Chondrocyte (in vitro differentiated cells): ENCODE results near the gene DAAM2. TPM values are rescaled to one million over a fixed set of nuclear protein-coding genes. Genes with fewer than 3 reads are reported as not detected.
A peak's percentile ranks its signal among the peaks of the same experiment; 100 is the strongest.

Experiments
- DNase-seq: peaks from one replicate; pipeline ENCODE4 v3.0.0; 2021; ENCODE audit warnings: mixed read lengths, low spot score
- H3K27ac Mint-ChIP-seq: one replicate; pipeline ENCODE4 v1.8.0; 2021; ENCODE audit warnings: mild to moderate bottlenecking, moderate library complexity, mixed read lengths; ENCODE audit not compliant: unreplicated experiment
- H3K27me3 Mint-ChIP-seq: 2 replicates; pipeline ENCODE4 v1.8.0; 2021; ENCODE audit warnings: low read depth, mixed read lengths
- H3K36me3 Mint-ChIP-seq: 2 replicates; pipeline ENCODE4 v1.8.0; 2021; ENCODE audit warnings: low read depth, mixed read lengths
- H3K4me1 Mint-ChIP-seq: 2 replicates; pipeline ENCODE4 v1.8.0; 2021; ENCODE audit warnings: low read depth, mild to moderate bottlenecking, mixed read lengths
- H3K4me3 Mint-ChIP-seq: one replicate; pipeline ENCODE4 v1.8.0; 2021; ENCODE audit warnings: mild to moderate bottlenecking, moderate library complexity, mixed read lengths; ENCODE audit not compliant: unreplicated experiment
- H3K9me3 Mint-ChIP-seq: 2 replicates; pipeline ENCODE4 v1.8.0; 2021; ENCODE audit warnings: low read depth, mixed read lengths
- total RNA-seq: library from RNA; stranded (reverse); gene quantifications from 3 replicates; pipeline ENCODE4 v1.2.1, GENCODE V29; 2021
- TF ChIP-seq, protein P1 (sequence below): fragments of 200-600 bp; sonication (generic); IDR thresholded peaks from 2 replicates; pipeline ENCODE4 v1.5.0; 2021; ENCODE audit warnings: antibody characterized with exemption, mild to moderate bottlenecking, moderate library complexity

DAAM2 gene
- total RNA-seq, 1 donor from 2014 or later, result 142 TPM

DNA sequence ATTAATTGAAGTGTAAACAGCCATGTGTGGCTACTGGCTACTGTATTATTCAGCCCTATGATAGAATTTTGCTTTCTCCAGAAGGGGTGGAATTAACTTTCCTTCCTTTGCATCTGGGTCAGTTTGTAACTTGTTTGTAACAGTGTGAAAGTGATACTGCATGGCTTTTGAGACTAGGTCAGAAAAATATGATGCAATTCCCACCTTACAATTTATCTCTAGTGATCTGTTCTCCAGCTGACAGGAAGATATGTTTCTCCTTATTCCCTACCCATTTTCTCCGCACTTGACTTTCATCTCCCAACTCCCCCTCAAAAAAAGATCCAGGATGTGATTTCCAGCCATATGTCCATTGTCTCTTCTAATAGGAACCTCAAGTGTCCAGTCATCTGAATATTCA, 144.7 kb downstream of the DAAM2 start:
- no peak overlapping the region for H3K4me3 Mint-ChIP-seq
- H3K27me3 Mint-ChIP-seq, result no peaks in the 10 kb centered on the region
- peaks cover 56% of the 10 kb centered on the region for H3K4me1 Mint-ChIP-seq
- H3K27ac Mint-ChIP-seq, result no peak overlapping the region
- TF ChIP-seq, protein P1, sequence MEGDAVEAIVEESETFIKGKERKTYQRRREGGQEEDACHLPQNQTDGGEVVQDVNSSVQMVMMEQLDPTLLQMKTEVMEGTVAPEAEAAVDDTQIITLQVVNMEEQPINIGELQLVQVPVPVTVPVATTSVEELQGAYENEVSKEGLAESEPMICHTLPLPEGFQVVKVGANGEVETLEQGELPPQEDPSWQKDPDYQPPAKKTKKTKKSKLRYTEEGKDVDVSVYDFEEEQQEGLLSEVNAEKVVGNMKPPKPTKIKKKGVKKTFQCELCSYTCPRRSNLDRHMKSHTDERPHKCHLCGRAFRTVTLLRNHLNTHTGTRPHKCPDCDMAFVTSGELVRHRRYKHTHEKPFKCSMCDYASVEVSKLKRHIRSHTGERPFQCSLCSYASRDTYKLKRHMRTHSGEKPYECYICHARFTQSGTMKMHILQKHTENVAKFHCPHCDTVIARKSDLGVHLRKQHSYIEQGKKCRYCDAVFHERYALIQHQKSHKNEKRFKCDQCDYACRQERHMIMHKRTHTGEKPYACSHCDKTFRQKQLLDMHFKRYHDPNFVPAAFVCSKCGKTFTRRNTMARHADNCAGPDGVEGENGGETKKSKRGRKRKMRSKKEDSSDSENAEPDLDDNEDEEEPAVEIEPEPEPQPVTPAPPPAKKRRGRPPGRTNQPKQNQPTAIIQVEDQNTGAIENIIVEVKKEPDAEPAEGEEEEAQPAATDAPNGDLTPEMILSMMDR, result no peak
- no peaks in the 10 kb centered on the region for H3K9me3 Mint-ChIP-seq
- DNase-seq, result no peak
- H3K36me3 Mint-ChIP-seq, result no peaks in the 10 kb centered on the region

DNA sequence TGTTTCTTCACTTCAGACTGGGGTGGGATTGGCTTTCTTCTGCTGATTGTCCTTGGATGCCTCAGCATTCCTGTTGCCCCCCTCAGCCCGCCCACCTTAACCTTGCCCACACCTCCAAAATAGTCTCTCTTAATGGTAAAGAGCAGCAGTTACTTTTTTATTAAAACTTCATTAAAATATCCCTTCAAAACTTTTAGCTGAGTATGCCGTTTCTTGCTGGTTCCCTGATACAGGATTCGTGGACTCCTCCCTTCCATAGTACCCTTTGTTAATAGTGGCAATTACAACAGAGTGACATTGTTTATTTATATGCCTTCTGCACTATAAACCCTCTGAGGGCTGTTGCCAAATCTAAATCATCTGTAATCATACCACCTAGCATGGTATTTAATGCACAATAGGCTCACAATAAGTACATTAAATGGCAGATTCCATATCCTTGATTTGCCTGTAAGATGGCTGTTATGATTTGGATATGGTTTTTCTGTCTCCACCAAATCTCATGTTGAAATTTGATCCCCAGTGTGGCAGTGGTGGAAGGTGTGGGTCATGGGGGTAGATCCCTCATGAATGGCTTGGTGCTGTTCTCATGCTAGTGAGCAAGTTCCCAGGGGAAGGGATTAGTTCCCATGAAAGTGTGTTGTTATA, 145.6 kb downstream of the DAAM2 start:
- Mint-ChIP-seq H3K27me3 (no peaks in the 10 kb centered on the region), H3K36me3 (no peaks in the 10 kb centered on the region), H3K9me3 (no peaks in the 10 kb centered on the region), H3K27ac (no peak overlapping the region), H3K4me3 (no peak overlapping the region), H3K4me1 (peaks cover 47% of the 10 kb centered on the region)
- TF ChIP-seq, protein P1, result no peak
- DNase-seq, result no peak

DNA sequence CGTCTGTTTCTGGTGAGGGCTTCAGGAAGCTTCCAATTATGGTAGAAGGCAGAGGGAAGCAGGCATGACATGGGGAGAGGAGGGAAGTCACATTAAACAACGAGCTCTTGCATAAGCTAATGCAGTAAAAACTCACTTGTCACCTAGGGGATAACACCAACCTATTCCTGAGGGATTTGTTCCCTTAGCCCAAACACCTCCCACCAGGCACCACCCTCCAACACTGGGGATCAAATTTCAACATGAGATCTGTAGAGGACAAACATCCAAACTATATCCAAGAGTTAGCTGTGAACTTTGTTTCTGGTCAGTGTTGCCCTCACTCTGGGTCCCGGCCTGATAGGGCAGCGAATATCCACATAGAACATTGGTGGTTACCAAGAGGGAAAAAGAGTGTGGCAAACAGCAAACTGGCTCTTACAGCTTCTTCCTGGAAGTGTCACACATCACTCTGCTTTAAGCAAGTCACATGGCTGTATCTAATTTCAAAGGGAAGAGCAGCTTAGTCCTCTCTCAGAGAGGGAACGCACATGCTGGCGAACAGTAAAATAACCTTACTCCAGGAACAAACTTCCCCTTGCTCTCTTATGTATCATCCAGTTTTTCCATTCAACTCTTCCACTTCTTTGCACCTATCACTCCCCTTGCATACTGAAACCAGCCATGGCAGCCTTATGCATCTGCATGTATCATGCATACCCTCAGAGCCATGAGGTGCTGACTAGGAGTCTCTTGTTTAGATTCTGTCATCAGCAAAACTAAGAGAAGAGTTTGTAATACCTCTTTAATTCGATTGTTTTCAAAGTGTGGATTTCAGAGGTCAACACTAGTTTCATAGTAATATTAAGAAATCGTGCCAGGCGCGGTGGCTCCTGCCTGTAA, 146.8 kb downstream of the DAAM2 start:
- no peaks in the 10 kb centered on the region for H3K36me3 Mint-ChIP-seq
- no peak for DNase-seq
- no peaks in the 10 kb centered on the region for H3K9me3 Mint-ChIP-seq
- TF ChIP-seq, protein P1, result no peak
- peak overlapping the region; percentile 63 for H3K27ac Mint-ChIP-seq
- H3K4me3 Mint-ChIP-seq, result no peak overlapping the region
- peaks cover 35% of the 10 kb centered on the region for H3K4me1 Mint-ChIP-seq
- no peaks in the 10 kb centered on the region for H3K27me3 Mint-ChIP-seq

DNA sequence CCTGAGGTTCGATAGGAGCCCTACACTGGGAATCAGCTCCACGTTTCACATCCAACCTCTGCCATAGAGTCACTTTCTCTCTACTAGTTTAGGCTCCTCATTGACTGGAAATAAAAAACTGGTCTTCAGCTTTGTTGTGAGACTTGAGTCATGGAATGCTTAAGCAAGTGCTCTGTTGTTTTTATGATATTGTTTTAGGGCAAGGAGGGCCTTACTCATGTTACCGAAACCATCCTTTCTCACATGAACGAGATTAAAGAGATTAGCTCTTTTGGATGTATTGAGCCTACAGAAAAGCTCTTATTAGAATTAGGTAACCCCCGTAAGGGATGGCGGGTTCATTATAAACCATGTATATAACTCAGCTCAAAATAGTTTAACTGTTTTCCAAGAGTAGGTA, 149.0 kb downstream of the DAAM2 start:
- no peaks in the 10 kb centered on the region for H3K27me3 Mint-ChIP-seq
- TF ChIP-seq, protein P1, result no peak
- H3K27ac Mint-ChIP-seq, result no peak overlapping the region
- no peaks in the 10 kb centered on the region for H3K36me3 Mint-ChIP-seq
- H3K4me3 Mint-ChIP-seq, result no peak overlapping the region
- H3K9me3 Mint-ChIP-seq, result no peaks in the 10 kb centered on the region
- H3K4me1 Mint-ChIP-seq, result peaks cover 19% of the 10 kb centered on the region
- DNase-seq, result no peak

DNA sequence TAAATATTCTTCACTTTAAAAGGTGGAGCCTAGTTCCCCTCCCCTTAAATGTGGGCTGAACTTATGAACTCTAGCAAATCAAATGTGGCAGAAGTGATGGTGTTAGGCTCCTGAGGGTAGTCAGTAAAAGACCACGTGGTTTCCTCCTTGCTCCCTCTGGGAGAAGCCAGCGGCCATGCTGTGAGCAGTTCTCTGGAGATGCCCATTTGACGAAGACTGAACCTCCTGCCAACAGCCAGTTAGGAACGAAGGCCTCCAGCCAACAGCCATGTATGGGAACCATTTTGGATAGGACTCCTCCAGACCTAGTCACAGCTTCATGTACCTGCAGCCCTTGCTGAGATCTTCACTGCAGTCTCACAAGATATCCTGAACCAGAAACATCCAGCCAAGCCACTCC, 149.6 kb downstream of the DAAM2 start:
- no peak for DNase-seq
- Mint-ChIP-seq H3K9me3 (no peaks in the 10 kb centered on the region), H3K27ac (no peak overlapping the region), H3K36me3 (no peaks in the 10 kb centered on the region), H3K4me3 (no peak overlapping the region), H3K27me3 (no peaks in the 10 kb centered on the region), H3K4me1 (peaks cover 19% of the 10 kb centered on the region)
- TF ChIP-seq, protein P1, result no peak
